Mononuclear cell (primary cell): Measurements from ENCODE around the gene C1QTNF5. TPM values are rescaled to one million over a fixed set of nuclear protein-coding genes. Genes with fewer than 3 reads are reported as not detected.

Experiments used
- H3K27me3 ChIP-seq: 2 replicates; pipeline ENCODE4 v1.6.0; 2011; ENCODE audit warnings: low read length, control low read depth; ENCODE audit not compliant: insufficient read depth
- H3K4me1 ChIP-seq: 2 replicates; pipeline ENCODE4 v1.5.1; 2011; ENCODE audit warnings: mild to moderate bottlenecking, low read length, control low read depth; ENCODE audit not compliant: insufficient read depth
- H3K4me3 ChIP-seq: 2 replicates; pipeline ENCODE4 v1.5.1; 2011; ENCODE audit warnings: mild to moderate bottlenecking, low read length, moderate library complexity
- H3K9me3 ChIP-seq: 2 replicates; pipeline ENCODE4 v1.5.1; 2011; ENCODE audit warnings: low read depth, mild to moderate bottlenecking, control low read depth, low read length
- total RNA-seq: library from RNA; depleted of rRNA; stranded (reverse); fragments of >200 nt; gene quantifications from one replicate; pipeline ENCODE4 v1.2.3, GENCODE V29; 2012

The C1QTNF5 gene
- total RNA-seq, 1 donor = not detected

DNA sequence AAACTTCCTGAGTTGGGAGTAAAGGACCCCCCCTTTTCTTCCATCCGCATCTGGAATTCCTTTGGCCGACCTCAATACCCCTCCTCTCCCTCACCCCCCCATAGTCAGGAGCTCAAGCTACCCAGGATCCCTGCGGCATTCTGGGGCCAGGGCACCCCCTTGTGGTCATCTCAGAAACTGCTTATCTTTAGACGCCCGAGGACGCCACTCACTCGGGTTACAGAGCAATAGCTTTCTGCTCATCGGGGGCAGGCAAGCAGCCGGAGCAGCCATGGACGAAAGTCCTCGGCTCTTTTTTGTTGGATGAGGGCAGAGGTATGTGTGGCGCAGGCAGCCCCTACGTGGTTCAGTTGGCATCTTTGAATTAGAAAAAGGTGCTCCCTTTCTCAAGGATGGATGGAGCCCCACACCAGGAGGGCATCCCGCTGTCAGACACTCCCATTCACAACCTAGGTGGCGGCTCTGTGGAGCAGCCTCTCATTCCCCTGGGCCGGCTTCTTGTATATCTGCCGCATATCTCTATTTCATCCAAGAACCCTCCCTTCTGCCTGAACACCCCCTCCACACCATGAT lies 2.3 kb downstream of the C1QTNF5 start:
- Histone ChIP-seq H3K9me3 (no peaks in the 10 kb centered on the region), H3K4me1 (peaks cover 43% of the 10 kb centered on the region), H3K4me3 (no peak overlapping the region), H3K27me3 (peaks cover 31% of the 10 kb centered on the region)

DNA sequence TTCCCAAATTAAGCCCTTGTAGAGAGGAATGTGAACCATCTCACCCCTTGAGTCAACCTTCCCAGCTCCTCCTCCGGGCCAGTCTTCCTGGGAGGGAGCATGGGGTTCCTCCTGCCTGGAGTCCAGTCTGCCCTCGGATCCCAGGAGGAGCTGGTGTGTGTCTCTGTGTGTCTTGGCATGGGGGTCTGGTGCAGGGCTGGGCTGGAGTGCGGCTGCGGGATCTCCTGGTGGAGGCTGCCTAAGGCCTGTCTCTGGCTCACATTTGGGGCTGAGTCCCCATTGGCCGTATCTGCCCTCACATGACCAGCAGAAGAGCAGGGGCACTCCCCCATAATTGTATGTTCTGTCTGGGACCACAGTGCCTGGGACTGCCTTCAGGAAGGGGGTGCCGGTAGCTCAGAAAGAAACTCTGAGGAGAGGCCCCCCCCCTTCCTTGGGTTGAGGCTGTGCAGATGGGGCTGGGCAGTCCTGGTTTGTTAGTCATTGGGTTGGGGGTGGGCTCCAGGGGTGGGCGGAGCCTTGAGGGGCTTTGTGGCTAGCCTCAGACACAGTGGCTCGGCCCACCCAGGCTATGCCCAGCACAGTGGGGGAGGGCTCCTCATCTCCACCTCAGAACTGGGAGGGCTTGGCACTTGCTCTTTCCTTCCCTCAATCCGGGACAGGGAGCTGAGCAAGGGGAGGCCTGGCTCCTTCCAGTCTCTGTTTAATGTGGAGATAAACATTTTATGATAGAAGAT lies 2.9 kb downstream of the C1QTNF5 start:
- H3K27me3 ChIP-seq = peaks cover 31% of the 10 kb centered on the region
- no peak overlapping the region for H3K4me3 ChIP-seq
- no peaks in the 10 kb centered on the region for H3K9me3 ChIP-seq
- H3K4me1 ChIP-seq = peaks cover 43% of the 10 kb centered on the region

DNA sequence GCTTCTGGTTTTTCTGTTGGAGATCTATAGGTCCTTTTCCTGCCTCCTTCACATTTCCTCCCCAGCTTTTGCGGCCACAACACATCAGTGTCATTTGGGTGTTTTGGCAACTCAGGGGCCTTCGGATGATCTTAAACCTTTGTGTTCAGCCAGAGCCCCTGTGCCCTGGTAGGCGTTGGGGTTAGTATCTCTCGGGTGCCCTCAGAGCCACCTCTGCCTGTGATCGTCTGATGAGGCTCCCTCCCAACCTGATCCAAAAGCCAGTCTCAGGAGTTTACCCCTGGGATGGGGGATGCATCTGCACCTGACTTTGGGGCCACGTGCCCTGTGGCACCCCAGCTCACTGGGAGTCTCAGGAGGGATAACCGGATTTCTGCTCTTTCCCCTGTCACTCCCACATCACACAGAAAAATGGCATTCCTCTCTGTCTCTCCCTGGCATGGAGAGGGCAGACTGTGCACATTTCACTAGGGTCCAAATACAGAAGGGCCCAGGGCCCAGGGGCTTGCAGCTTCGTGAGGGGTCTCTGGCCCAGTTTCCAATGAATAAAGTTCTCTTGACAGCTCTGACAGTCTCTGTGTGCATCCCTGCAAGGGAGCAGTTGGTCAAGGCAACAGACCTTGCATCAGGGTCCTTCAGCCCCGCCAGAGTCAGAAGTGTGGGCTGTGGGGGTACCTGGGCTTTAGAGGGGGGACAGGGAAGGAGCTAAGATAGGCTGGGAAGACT lies 3.8 kb downstream of the C1QTNF5 start:
- no peaks in the 10 kb centered on the region for H3K9me3 ChIP-seq
- no peak overlapping the region for H3K4me3 ChIP-seq
- peaks cover 29% of the 10 kb centered on the region for H3K27me3 ChIP-seq
- H3K4me1 ChIP-seq = peaks cover 43% of the 10 kb centered on the region

DNA sequence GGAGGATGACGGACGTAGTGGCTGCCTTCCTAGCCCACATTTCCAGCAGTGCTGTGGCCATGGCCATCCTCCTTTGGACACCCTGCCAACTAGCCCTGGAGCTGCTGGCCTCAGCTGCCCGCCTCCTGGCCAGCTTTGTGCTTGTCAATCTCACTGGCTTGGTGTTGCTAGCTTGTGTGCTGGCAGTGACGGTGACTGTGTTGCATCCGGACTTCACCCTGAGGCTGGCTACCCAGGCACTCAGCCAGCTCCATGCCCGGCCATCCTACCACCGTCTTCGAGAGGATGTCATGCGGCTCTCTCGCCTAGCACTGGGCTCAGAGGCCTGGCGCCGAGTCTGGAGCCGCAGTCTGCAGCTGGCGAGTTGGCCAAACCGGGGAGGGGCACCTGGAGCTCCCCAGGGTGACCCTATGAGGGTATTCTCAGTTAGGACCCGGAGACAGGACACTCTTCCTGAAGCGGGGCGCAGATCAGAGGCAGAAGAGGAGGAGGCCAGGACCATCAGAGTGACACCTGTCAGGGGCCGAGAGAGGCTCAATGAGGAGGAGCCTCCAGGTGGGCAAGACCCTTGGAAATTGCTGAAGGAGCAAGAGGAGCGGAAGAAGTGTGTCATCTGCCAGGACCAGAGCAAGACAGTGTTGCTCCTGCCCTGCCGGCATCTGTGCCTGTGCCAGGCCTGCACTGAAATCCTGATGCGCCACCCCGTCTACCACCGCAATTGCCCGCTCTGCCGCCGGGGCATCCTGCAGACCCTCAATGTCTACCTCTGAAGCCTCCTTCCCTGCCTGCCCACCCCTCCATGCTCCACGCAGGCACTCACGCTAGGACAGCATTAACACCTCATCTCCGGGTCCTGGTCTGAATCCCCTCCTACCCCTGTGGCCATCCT lies 4.8 kb downstream of the C1QTNF5 start:
- H3K9me3 ChIP-seq = no peaks in the 10 kb centered on the region
- peaks cover 20% of the 10 kb centered on the region for H3K27me3 ChIP-seq
- no peak overlapping the region for H3K4me3 ChIP-seq
- H3K4me1 ChIP-seq = peaks cover 37% of the 10 kb centered on the region

DNA sequence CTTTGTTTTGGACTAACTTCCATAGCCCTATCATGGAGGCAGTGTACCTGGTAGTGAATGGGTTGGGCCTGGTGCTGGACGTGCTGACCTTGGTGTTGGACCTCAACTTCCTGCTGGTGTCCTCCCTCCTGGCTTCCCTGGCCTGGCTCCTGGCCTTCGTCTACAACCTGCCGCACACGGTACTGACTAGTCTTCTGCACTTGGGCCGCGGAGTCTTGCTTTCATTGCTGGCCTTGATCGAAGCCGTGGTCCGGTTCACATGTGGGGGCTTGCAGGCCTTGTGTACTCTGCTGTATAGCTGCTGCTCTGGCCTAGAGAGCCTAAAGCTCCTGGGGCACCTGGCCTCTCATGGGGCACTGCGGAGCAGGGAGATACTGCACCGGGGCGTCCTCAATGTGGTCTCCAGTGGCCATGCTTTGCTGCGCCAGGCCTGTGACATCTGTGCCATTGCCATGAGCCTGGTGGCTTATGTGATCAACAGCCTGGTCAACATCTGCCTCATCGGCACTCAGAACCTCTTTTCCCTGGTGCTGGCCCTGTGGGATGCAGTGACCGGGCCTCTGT lies 5.5 kb downstream of the C1QTNF5 start:
- Histone ChIP-seq H3K4me1 (peaks cover 32% of the 10 kb centered on the region), H3K27me3 (peaks cover 16% of the 10 kb centered on the region), H3K9me3 (no peaks in the 10 kb centered on the region), H3K4me3 (peak overlapping the region; percentile 81)

DNA sequence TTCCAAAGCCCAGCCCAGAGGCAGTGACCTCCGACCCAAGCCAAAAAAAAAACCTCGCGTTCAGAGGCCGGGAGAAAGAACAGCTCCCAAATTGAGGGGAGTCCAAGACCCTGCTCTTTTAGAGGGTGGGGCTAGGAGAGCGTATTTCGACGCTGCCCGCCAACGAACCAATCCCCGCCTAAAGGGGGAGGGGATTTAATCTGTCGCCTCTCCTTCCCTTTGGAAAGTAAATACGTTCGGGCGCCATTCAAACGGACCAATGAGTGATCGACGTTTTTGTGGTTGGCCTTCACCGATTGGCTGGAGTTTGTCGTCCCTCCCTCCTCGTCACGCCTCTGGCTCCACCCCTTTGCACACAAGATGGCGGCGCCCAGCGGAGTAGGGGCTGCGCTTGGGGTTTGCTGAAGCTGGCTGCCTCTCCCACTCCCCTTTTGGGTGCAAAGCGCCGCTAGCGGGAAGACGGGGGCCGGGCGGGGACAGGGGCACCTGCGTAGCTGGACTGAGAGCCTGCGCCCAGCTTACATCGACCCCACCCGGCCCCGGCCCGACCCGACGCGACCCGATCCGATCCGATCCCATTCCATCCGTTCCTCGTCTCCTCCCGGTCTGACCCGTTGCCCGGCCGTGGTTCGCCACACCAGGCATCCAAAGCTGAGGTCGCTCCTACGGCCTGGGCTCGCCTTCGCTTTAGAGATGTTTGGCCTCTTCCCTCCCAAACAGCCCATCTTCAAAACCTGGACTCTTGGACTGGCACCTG lies 6.3 kb downstream of the C1QTNF5 start, which contains the start of gene RNF26:
Gene RNF26 (plus strand): TSS at position 354 of the 757 bp plus-strand sequence. CDS start 596 bp downstream, outside the sequence.
- Histone ChIP-seq H3K4me3 (peak within 1 kb of the TSS; percentile 81), H3K4me1 (peaks cover 23% of the 10 kb centered on the region)

DNA sequence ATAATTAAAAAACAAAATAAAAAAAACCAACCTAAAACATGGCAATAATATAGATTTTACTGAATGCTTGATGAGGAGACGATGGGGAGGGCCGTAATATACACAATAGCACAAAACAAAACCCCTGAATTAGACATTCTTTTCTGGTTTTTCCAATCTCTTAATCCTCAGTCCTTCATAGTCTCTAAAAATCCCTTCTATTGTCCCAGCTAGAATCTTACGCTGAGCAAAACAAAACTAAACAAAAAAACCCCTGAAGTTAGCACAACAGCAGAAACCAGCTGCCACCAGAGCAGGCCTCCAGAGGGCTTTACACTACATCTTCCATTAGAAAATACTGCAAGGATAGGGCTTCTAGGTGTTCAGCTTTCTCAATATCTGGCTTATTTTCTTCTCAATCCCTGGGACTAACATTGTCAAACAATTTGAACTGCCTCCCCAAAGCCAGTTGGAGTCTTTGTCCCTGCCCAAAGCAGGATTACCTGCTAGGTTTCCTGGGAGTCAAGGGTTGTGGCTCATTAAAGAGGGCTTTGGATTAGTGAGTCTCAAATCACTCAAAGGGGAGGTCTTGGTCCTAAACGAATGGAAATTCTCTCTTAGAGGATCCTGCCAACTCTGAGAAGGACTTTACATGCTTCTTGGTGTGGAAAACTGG lies 8.4 kb downstream of the C1QTNF5 start:
- Histone ChIP-seq H3K27me3 (no peaks in the 10 kb centered on the region), H3K4me1 (peaks cover 17% of the 10 kb centered on the region), H3K4me3 (no peak overlapping the region), H3K9me3 (no peaks in the 10 kb centered on the region)

More for the DNA sequence above, 6.3 kb downstream of the C1QTNF5 start, which contains the start of gene RNF26:
- Histone ChIP-seq H3K9me3 (no peaks in the 10 kb centered on the region), H3K27me3 (peaks cover 8% of the 10 kb centered on the region)

DNA sequence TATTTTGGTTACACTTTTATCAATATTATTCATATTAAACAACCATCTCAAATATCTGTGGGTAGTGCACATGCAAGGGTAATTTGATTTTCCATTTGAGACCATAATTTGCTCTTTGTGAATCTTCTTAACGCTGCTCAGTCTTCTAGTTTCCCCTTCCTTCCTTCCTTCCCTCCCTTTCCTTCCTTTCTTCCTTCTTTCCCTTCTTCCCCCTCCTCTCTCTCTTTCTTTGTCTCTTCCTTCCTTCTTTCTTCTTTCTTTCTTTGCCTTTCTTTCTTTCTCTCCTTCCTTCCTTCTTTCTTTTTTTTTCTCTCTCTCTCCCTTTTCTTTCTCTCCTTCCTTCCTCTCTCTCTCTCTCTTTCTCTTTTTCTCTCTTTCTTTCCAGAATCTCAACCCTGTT lies 10.4 kb downstream of the C1QTNF5 start:
- H3K9me3 ChIP-seq = no peaks in the 10 kb centered on the region
- no peak overlapping the region for H3K4me3 ChIP-seq
- H3K4me1 ChIP-seq = peaks cover 13% of the 10 kb centered on the region
- no peaks in the 10 kb centered on the region for H3K27me3 ChIP-seq

DNA sequence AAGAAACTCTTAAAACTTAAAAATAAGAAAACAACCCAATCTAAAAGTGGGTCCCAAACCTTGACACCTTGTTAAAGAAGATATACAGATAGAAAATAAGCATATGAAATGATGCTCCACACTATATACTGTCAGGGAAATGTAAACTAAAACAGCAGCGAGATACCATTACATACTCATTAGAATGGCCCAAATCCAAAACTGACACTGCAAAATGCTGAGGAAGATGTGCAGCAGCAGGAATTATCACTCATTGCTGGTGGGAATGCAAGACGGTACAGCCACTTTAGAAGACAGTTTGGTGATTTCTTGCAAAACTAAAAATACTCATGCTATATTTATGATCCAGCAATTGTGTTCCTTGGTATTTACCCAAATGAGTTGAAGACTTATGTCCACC lies 11.4 kb downstream of the C1QTNF5 start:
- H3K4me3 ChIP-seq = no peak overlapping the region
- H3K4me1 ChIP-seq = peaks cover 7% of the 10 kb centered on the region
- H3K9me3 ChIP-seq = no peaks in the 10 kb centered on the region
- H3K27me3 ChIP-seq = no peaks in the 10 kb centered on the region

DNA sequence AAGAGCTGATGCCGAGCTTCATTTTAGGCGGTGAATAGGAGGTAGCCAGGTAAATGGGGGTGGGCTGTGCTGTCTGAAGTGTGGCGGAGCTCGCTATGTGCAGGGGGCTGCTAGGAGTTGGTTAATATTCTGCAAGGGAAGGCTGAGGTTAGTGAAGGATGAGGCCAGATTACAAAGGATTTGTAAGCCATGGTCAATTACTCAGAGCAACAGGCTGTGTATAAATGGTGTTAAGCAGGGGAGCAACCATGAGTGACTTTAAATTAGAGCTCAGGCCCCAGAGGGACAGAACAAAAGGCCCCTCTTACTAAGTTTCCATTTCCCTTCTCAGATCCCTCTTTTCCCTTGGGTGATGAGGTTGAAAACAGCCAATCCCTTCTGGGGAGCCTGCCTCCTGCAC lies 16.5 kb downstream of the C1QTNF5 start:
- Histone ChIP-seq H3K4me1 (peaks cover 18% of the 10 kb centered on the region), H3K9me3 (no peaks in the 10 kb centered on the region), H3K27me3 (peaks cover 5% of the 10 kb centered on the region), H3K4me3 (no peak overlapping the region)

DNA sequence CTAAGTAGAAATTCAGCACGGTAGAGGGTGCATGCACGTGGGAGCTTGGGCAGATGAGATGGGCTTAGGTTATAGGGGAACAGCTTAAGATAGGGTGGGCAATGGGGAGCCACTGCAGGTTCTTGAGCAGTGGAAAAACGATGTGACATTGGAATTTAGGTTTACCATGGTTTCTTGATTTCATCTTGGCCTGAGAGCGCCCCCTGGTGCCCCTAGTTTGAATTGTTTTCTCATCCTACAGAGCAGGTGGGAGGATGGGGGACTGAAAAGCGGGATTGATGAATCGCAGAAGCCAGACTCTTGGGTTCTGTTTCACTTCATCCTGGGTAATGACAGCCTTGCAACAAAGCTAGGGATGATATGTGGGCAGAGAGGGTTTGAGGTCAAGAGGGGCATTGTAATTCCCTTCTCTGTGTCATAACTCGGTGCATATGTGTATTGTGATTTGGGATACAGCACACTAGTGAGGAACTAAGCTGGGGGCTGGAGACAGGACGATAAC lies 17.1 kb downstream of the C1QTNF5 start:
- Histone ChIP-seq H3K9me3 (no peaks in the 10 kb centered on the region), H3K4me1 (peaks cover 18% of the 10 kb centered on the region), H3K4me3 (no peak overlapping the region), H3K27me3 (peaks cover 7% of the 10 kb centered on the region)

DNA sequence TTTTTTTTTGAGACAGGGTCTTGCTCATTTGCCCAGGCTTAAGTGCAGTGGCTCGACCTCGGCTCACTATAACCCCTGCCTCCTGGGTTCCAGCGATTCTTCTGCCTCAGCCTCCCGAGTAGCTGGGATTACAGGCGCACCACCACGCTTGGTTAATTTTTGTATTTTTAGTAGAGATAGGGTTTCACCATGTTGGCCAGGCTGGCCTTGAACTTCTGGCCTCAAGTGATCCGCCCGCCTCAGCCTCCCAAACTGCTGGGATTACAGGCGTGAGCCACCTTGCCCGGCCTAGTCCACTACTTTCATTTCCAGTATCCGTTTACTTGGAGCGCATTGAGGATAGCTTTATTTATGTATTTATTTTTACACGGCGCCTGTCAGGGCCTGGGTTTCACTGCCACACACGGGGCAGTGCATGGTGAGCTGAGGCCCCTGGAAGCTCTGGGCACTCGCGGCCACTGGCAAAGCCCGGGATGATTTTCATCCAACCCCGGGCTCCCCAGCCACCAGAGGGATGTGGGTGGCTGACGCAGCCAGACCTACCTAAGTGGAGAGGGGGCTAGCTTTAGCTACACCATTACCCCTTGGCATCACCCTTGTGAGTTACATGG lies 17.7 kb downstream of the C1QTNF5 start:
- Histone ChIP-seq H3K27me3 (peaks cover 10% of the 10 kb centered on the region), H3K4me3 (no peak overlapping the region), H3K4me1 (peaks cover 18% of the 10 kb centered on the region), H3K9me3 (no peaks in the 10 kb centered on the region)

DNA sequence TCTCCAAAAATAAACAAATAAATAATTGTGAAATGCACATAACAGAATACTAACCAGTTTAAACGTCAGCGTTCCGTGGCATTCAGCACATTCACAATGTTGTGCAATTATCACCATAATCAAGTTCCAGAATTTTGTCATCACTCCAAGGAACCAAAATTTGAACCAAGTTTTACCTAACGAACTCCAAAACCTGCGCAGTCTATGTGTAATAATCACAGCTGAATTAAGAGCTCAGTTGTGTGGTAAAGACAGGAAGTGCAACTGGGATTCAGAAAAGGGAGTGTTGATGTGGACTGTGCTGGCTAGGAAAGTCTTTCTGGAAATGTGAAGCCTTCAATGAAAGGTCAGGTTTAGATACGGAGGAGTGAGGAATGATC lies 18.3 kb downstream of the C1QTNF5 start:
- Histone ChIP-seq H3K27me3 (peaks cover 17% of the 10 kb centered on the region), H3K4me3 (no peak overlapping the region), H3K4me1 (peaks cover 18% of the 10 kb centered on the region), H3K9me3 (no peaks in the 10 kb centered on the region)
